Measurements from ENCODE around the gene HTR3A.

Gene HTR3A

DNA sequence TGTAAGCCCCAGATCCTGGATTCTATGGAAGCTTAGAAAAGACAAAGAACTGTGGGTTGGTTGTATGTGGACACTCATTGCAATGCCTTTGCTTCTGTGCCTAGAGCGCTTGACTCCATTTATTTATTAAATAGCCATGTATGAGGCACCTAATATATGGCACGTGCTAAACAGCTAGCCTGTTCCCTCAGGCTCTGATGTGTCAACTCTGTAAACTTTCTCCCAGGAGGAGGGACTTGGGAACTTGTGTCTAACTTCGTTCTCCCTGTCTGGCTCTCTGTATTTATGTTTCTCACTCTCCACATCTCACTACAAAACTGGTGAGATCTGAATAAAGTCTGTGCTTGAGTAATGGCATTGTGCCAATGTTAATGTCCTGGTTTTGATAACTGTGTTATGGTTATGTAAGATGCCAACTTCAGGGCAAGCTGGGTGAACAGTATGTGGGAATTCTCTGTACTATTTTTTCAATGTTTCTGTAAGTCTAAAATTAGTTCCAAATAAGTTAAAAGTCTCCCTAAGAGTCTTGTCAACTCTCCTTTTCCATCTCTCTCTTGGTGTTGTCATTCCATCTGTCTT, 50.5 kb downstream of the HTR3A start:
- no peak for DNase-seq

DNA sequence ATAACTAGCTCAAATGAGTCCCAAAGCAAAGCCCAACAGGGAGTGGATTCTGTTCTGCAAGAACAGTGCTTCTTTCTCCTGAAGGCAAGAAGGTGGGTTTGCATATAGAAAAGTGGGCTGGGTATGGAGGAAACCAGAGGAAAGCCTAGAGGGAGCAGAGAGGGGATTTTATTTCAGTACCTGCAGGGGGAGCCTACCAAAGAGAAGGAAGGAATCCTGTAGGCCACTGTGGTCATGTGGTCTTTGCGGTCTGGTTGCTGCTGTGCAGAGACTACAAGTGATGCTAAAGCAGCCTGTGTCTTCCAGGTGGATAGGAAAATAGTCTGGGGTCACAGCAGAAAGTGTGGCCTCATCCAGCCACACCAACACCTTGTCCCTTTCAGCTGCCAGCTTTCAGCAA, 51.4 kb downstream of the HTR3A start:
- DNase-seq = peak; percentile 23 to 28

DNA sequence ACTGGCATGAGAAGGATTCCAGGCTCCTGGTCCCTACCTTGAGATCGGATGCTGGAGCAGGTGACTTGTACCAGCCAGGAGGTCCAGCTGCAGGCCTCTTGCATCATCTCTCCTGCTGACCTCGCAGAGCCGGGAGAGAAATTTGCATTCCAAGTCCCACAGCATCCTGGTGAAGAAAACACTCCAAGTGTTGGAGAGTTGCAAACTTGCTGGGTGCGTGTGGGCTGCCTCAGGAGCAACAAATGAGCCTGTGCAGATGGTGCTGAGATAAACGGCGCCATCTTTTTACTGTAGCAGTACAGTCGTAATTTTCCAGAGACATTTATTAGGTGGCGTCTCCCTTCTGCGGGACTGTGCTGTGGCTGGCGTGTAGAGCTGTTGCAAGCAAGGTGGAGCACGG, 52.5 kb downstream of the HTR3A start:
- DNase-seq = no peak

DNA sequence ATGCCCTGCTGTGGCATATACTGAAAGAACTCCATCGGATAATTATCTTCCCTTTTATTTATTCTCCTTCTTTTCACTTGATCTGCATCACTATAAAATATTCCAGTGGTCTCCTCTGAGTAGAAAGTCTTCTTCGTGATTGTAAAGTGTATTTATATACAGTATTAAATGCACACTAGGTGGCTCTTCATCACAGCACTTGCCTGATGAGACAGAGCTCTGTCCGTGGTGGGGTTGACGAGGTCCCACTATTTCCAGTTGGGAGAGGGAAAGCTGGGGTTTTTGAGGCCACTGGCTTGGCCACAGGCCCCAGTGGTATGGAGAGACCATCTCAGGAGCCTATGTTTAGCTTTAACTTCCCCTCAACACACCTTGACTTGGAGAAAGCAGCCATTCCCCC, 53.0 kb downstream of the HTR3A start:
- no peak for DNase-seq

DNA sequence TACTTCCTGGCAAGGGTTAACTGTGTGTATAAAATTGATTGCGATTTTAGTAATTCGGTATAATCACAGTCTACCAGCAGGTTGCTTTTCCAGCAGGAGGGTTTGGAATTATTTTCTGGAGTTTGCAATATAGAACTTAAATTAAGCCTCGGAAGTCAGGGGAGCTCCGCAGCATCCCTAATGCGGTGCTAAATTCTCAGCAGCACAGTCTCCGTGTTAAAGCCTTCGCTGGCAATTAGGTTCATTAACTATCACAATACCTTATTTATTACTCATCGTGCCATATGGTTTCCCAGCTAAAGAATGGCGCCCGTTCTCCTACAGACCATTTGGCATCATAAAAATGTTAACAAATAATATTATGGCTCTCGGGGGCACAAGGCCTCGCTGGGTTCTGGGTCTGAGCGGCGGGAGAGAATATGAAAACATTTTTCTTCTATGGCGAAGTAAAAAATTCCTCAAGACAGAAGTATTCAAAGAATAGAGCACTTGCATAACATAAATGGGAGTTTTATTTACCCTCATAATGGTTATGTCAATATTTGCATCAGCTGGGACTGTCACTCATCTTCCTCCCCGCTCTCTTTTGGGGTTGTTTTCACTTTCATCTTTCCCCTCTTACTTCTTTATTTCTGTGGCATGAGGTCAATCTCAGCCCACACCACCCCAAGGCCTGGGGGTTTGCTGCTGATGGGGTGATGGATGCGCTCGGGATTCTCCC, 56.5 kb downstream of the HTR3A start:
- DNase-seq = no peak

DNA sequence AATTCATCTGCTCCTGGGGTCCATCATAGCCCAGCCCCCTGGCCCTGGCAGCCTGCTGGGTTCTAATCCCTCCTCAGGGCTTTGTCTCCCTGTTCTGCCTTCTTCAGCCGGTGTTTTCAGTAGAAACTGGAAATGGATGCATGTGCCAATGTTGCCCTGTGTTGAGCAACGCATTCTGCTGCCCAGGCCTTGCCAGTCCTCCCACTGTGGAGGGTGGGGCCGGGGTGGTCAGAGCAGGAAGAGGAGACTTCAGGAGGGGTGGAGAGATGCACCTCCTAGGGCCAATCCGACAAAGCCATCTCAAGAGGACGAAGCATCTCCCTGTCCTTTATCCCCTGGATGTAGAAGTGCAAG, 57.0 kb downstream of the HTR3A start:
- no peak for DNase-seq

DNA sequence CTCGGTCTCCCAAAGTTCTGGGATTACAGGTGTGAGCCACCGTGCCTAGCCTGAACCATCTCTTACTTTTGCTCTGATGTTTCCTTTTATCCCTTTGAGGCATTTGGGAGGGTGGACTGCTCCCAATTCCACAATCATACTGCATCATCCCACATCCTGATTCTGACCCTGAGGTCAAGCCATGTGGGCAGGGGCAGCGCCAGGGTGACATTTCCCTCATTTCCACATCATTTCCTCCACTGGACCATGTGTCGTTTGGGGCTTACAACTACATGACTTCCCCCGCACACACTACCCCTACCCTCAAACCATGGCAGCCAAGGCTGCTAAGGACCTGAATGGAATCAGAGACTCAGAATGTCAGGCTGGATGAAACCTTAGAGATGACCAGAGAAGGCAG, 58.2 kb downstream of the HTR3A start:
- DNase-seq = no peak

DNA sequence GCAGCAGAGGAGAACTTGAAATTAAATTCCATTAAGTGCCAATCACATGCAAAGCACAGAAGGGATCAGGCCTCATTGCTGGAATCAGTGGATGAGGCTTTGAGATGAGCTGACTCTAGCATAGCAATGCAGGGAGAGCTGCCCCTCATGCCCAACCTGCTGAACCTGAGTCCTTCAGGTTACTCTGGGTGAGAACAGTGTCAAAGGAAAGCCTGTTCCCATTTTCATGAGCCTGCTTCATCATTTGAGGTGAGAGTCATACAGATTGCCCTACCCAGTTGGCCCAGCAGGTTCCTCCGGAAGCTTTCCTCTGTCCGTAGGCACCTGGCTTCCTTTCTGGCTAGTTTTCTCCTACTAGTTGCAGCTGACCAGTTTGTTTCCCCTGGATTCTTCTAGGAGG, 58.7 kb downstream of the HTR3A start:
- DNase-seq = no peak

DNA sequence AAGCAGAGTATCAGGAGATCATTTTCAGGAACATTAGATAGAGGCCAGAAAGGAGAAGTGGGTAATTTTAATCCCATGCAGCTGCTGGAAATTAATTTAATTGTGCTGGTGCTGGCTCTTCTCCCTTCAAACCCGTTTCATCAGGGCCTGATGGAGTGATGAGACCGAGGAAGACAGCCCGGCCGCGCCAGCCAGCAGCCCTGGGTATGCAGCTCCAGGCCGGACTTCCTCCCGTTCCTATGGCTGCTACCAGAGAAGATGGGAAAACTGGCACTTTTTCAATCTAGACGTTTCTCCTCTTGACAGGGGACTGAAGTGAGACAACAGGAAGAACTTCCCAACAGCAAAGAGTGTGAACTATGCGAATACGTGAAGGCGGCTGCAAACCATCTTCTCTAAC, 60.0 kb downstream of the HTR3A start:
- no peak for DNase-seq

DNA sequence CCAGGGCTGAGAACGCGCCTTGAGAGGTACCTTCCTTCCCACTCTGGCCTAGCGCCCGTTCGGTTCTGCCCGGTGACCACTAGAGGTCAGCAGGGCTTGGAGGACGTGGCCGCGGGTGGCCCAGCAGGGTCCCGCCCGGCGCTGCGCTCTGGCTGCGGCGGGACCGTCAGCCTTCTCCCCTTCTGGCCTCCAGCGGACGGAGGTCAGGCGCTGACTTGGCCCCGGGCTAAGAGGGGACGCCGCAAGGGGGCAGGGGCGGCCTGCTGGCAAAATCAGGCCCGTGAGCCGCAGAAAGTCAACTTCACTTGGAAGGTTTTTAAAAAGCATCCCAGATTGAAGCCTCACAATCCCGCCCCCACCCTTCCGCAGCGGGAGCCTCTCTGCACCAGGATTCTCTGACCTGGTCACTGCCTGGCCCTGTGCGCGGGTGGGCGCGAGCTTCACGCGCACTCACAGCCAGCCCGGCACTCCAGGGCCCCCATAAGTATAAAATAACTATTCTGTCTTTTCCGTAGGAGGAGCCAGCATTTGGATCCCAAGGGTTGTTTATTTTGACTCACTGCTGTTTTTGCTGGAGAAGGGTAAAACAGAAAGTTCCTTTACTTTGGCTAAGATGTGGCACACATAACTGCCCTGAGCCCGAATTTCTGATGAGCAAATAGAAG, 61.4 kb downstream of the HTR3A start:
- peak; percentile 55 to 71 for DNase-seq

DNA sequence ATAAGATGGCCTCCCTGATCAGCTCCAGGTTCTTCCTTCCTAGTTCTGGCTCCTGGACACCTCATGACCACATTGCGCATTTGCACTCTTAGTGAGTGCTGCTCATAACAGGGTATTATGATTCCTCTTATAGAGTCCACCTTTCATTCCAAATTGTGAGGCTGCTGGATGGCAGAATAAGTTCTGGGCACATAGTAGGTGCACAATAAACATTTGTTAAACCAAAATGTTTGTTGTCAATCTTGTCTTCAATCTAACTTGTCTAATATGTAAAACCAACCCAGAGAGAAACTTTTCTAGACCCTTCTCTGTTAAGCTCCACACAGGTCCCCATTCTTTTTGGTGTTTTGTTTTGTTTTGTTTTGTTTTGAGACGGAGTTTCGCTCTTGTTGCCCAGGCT, 62.0 kb downstream of the HTR3A start:
- no peak for DNase-seq

DNA sequence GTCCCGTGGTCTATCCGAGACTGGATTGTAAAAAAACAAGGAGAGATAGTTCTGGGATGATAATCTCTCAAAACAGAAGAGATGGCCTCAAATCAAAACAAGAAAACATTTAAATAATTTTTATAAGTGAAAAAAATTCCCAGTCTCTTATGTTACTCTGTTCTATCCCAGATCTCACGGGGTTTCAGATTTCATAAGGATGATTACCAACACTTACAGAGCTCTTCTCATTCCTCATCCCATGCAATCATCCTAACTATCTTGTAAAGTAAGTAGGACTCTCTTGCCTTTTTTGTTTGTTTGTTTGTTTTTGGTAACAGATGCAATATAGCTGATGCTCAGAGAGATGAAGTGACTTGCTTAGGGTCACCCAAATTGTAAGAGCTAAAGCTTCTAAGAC, 64.6 kb downstream of the HTR3A start:
- no peak for DNase-seq

All from CD4-positive, alpha-beta T cell treated with Interleukin-1 beta for 1 hour (primary cell).